ENCODE measurements around the gene COL2A1.

Gene COL2A1

DNA sequence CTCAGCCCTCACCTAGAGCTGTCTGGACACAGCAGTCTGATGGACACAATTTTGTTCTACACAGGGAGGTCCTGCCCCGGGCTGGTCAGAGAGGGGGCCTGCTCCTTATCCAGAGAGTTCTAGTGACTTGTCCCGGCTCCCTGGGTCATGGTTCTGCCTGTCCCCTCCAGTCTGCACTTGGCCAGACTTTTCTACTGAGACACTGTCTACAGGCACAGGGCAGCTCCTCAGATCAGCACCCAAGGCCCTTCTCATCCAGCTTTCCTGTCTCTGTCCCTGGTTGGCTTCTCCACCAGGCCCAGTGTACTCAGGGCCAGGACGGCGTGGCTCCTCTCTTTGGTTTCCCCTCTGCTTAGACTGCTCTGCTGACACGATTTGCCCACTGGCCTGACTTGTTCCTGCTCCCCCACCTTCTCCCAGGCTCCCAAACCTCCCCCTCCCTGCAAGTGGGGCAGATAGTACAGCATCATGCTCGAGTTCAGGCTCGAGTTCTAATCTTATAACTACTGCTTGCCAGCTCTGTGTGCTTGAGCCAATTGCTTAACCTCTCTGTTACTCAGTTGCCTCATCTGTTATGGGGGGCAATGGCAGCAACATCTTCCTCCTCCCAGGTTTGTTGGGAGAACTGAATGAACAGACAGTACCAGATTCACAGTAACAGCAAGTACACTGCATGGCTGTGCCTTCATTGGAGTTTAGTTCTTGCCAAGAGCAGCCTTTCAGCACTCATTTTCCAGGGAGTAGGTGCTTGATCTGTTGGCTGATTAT is 22.0 kb upstream of the COL2A1 start (continued):
- TF ChIP-seq, protein P1, sequence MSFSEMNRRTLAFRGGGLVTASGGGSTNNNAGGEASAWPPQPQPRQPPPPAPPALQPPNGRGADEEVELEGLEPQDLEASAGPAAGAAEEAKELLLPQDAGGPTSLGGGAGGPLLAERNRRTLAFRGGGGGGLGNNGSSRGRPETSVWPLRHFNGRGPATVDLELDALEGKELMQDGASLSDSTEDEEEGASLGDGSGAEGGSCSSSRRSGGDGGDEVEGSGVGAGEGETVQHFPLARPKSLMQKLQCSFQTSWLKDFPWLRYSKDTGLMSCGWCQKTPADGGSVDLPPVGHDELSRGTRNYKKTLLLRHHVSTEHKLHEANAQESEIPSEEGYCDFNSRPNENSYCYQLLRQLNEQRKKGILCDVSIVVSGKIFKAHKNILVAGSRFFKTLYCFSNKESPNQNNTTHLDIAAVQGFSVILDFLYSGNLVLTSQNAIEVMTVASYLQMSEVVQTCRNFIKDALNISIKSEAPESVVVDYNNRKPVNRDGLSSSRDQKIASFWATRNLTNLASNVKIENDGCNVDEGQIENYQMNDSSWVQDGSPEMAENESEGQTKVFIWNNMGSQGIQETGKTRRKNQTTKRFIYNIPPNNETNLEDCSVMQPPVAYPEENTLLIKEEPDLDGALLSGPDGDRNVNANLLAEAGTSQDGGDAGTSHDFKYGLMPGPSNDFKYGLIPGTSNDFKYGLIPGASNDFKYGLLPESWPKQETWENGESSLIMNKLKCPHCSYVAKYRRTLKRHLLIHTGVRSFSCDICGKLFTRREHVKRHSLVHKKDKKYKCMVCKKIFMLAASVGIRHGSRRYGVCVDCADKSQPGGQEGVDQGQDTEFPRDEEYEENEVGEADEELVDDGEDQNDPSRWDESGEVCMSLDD (tag by site-specific recombination; IDR thresholded peaks at IDR 0.05): no peak
- TF ChIP-seq ZNF426 (tag by site-specific recombination; IDR thresholded peaks at IDR 0.05): no peak
- TF ChIP-seq ZNF558 (tag by site-specific recombination; IDR thresholded peaks at IDR 0.05): no peak
- no peak for TF ChIP-seq ZNF19 (tag by site-specific recombination; IDR thresholded peaks at IDR 0.05; ENCODE audit: low read depth)
- TF ChIP-seq, protein P2, sequence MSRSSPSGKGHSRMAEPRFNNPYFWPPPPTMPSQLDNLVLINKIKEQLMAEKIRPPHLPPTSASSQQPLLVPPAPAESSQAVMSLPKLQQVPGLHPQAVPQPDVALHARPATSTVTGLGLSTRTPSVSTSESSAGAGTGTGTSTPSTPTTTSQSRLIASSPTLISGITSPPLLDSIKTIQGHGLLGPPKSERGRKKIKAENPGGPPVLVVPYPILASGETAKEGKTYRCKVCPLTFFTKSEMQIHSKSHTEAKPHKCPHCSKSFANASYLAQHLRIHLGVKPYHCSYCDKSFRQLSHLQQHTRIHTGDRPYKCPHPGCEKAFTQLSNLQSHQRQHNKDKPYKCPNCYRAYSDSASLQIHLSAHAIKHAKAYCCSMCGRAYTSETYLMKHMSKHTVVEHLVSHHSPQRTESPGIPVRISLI (tag by site-specific recombination; IDR thresholded peaks at IDR 0.05): no peak
- TF ChIP-seq ZNF366 (tag by site-specific recombination; conservative IDR thresholded peaks at IDR 0.05): no peak
- TF ChIP-seq ZNF777 (tag by site-specific recombination; IDR thresholded peaks at IDR 0.05; ENCODE audit: borderline replicate concordance): no peak

DNA sequence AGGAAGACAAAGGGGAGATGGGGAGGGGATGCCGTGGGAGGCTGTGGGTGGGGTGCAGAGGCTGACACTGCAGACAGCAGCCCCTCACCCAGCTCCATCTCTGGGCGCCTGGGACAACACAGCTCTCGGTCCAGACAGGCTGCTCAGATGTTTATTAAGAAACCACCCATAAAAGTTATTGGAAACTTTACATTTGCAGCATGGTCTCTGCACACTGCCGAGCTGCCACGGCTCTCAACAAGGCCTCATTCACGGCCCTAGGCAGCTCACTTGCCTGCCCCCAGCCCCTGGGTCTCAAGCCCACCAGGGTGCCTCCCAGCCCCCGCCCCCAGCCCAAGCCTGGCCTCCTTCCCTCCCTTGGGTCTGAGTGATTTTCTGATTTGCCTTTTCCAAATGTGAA is 21.0 kb upstream of the COL2A1 start:
- H3K4me3 ChIP-seq (ENCODE audit: low read depth, low read length): no peak overlapping the region
- CTCF ChIA-PET: interaction anchor here (0.5 kb wide), 1 partner anchor 11 kb away, joined by 4 read pairs; no protein-coding TSS in a partner anchor
- POLR2A ChIA-PET: interaction anchor here (0.5 kb wide), 1 partner anchor 26 kb away, joined by 3 read pairs; no protein-coding TSS in a partner anchor
- no peaks in the 10 kb centered on the region for H3K9me3 ChIP-seq (ENCODE audit: control insufficient read depth, insufficient read depth, low read depth, low read length)
- H3K27ac ChIP-seq (ENCODE audit: extremely low read depth, low read depth, low read length): no peak overlapping the region
- no peaks in the 10 kb centered on the region for H3K36me3 ChIP-seq (ENCODE audit: control insufficient read depth in 2 of 2, insufficient read depth in 1 of 2, low read length in 2 of 2)
- TF ChIP-seq ZNF654 (tag by site-specific recombination; IDR thresholded peaks at IDR 0.05; ENCODE audit: low read depth) (no peak), ZNF211 (tag by site-specific recombination; IDR thresholded peaks at IDR 0.05; ENCODE audit: low read depth) (no peak), ZBTB8A (tag by site-specific recombination; IDR thresholded peaks at IDR 0.05) (no peak), ZNF473 (tag by site-specific recombination; IDR thresholded peaks at IDR 0.05) (no peak), ZNF623 (tag by site-specific recombination; IDR thresholded peaks at IDR 0.05) (no peak), ZNF121 (tag by site-specific recombination; IDR thresholded peaks at IDR 0.05) (no peak), ZNF561 (tag by site-specific recombination; IDR thresholded peaks at IDR 0.05; ENCODE audit: borderline replicate concordance) (no peak), ZNF555 (tag by site-specific recombination; conservative IDR thresholded peaks at IDR 0.05) (no peak), ZNF707 (tag by site-specific recombination; IDR thresholded peaks at IDR 0.05) (no peak), ZNF155 (tag by site-specific recombination; IDR thresholded peaks at IDR 0.05) (no peak), ZNF548 (tag by site-specific recombination; IDR thresholded peaks at IDR 0.05) (no peak)
- TF ChIP-seq, protein P3, sequence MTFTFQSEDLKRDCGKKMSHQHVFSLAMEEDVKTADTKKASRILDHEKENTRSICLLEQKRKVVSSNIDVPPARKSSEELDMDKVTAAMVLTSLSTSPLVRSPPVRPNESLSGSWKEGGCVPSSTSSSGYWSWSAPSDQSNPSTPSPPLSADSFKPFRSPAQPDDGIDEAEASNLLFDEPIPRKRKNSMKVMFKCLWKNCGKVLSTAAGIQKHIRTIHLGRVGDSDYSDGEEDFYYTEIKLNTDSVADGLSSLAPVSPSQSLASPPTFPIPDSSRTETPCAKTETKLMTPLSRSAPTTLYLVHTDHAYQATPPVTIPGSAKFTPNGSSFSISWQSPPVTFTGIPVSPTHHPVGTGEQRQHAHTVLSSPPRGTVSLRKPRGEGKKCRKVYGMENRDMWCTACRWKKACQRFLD (tag by site-specific recombination; IDR thresholded peaks at IDR 0.05): no peak
- TF ChIP-seq, protein P4, sequence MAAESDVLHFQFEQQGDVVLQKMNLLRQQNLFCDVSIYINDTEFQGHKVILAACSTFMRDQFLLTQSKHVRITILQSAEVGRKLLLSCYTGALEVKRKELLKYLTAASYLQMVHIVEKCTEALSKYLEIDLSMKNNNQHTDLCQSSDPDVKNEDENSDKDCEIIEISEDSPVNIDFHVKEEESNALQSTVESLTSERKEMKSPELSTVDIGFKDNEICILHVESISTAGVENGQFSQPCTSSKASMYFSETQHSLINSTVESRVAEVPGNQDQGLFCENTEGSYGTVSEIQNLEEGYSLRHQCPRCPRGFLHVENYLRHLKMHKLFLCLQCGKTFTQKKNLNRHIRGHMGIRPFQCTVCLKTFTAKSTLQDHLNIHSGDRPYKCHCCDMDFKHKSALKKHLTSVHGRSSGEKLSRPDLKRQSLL (tag by site-specific recombination; IDR thresholded peaks at IDR 0.05): no peak
- H3K4me1 ChIP-seq (ENCODE audit: control insufficient read depth, insufficient read depth, low read length): peaks cover 48% of the 10 kb centered on the region

Measured in HEK293 (cell line).